GDM1 (cell line): Measurements from ENCODE around the gene MT4.

Experiments
- DNase-seq: peaks from one replicate; lab custom pipeline; 2025; lab: John Stamatoyannopoulos, UW

MT4 gene

DNA sequence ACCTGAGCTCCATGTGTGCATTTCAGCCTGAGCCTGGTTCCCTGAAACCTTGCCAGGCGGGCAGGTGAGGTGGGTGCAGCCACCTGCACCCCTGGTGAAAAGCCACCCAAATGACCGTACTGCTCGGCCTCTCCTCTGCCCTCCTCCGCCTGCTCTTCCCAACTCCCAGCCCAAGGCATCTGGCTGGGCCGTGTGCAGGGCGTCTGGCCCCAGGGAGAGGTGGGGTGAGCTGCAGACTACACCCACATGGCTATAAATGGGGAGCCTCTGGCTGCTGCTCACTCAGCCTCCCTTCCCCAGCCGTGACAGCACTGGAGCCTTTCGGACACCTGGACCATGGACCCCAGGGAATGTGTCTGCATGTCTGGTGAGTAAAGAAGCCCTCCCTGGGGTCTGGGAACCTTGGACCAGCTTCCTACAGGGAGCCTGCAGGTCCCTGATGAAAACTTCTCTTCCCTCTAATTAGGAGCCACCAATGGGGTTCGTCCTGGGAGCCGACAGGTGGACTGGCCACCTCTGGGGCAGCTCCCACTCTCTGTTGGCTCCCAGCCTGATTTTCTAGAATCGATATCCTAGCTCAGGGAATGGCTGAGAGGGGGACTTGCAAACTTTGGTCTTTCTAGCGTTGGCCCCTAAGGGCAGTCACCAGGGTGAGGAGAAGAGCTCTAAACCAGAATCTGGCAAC lies at the start of gene MT4:
Gene MT4 (plus strand): TSS at position 281 of the 685 bp plus-strand sequence. CDS start 56 bp downstream, at position 337.
- no peak for DNase-seq

DNA sequence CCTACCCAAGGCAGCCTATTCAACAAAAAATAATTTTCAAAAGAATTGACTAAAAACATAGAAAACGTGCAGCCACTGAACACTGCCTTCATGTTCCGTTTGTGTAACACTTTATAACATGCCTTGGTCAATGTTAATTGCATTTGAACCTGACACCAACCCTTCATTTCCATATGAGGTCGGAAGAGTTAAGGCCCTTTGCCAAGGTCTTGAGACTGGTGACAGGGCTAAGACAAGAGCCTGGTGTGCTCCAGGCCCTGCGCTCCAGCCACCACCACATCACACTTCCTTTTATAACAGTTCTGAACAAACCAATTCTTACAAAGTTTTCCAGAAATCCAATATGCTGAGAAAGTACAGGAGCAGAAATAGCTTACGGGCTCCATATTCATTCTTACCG lies 49.2 kb upstream of the MT4 start:
- DNase-seq: no peak

DNA sequence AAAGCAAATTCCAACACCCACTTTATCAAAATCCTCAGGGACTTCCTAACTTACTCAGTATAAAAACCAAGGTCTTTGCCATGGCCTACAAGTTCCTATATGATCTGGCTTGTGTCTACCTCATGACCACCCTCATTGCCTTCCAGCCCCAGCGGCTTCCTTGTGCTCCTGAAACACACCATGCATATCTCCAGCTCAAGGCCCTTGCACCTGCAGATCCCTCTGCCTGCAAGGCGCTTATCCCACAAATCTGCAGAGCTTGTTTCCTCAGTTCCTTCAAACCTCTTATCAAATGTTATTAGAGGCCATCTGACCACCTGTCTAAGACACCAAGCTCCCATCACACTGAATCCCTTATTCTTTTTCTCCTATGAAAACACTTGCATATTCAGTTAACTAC lies 47.7 kb upstream of the MT4 start:
- no peak for DNase-seq

DNA sequence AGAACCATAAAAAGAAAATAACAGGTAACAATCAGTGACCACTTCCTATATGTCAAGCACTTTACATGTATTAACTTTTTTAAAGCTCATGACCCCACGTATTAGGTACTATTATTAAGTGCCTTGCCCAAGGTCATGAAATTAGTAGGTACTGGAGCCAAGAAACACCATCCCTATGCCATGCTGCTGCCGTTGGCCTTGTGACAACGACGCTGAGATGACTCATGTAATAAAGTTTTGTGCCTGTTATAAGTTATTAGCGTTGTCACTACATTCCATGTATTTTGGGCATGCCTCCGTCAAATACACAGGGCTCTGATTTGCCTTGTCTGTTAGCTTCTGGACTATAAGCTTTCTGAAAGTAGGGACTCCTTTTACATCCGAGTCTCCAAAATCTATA lies 46.4 kb upstream of the MT4 start:
- no peak for DNase-seq

DNA sequence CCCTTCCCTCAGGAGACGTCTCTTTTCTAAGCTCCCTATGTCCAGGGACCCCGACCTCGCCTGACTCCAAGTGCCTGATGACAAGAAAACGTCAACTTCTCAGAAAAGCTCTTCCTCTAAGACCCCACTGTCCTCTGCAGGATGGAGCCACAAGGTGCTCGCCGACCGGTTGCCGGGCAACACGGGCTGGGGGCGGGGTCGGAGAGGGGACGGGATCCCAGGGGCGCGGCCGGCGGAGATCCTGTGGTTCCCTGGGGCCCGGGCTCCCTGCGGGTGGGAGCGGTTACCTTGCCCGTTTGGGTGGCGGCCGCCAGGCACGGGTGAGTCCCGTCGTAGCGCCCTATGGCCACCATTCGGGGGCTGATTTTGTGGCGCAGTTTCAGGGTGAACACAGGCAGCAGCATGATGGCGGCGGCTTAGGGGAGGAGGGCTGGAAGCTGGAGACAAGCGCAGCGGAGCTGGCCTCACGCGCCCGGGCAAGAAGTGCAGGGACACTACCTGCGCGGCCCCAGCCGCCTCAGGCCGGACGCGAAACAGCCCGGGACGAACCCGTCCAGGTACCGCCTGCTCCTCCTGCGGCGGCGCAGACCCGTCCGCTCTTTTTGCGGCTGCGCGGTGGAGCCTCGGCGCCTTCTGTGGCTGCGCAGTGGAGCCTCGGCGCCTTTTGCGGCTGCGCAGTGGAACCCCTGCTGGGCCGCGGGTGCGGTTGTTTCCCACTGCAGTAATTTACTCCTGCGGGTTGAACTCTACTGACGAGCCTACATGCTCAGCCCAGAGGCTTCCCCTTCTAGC lies 45.2 kb upstream of the MT4 start, which contains the start of gene BBS2:
Gene BBS2 (minus strand): TSS at position 566 of the 792 bp plus-strand sequence. CDS start 162 bp downstream, at position 404.
- DNase-seq: peak; percentile 64

DNA sequence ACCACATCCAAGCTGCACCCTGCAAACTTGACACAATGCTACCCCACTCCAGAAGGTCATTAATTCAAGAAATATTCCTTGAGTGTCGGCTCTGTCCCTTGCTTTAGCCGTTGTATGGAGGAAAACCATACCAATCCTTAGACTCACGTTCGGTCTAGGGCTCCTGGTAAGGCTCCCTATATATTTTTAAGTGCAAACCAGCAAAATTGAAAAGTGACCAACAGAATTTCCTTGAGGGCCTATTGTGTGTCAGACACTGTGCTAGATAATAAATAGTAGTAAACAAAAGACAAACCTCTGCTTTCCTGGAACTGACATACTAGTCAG lies 44.7 kb upstream of the MT4 start:
- no peak for DNase-seq

DNA sequence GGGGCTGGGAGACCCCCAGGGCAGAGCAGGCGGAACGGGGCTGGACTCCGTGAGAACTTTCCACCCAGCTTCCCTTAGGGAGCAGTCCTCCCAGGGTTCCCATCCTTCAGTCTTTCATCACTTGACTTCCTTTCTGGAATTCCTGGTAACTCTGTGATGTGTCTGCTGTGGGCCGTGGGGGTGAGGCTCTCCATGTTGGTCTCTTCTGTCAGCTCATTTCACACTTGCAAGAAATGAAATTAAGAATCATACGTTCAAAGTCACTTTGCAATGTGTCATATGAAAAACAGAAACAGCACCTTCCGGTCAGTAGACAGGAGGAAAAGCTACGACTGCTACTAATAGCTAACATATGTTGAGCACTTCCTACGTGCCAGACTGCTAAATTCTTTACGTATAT lies 39.6 kb upstream of the MT4 start:
- no peak for DNase-seq

DNA sequence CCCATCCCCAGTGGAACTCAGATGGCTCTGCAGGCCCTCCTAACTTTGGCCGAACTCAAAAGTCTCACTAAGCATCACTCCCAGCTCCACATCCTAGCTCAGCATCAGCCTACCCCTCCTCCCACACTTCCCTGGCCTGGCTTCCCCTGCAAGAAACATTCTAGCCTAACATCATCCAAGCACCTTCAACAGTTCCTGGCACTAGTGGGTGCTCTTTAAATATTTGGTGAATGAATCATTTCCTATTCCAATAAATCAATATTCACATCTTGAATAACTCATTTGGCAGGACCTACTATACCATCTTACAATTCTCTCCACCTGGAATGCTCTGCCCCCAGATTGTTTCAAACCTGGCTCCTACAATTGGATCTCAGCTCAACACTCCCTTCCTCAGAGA lies 34.0 kb upstream of the MT4 start:
- DNase-seq: no peak

DNA sequence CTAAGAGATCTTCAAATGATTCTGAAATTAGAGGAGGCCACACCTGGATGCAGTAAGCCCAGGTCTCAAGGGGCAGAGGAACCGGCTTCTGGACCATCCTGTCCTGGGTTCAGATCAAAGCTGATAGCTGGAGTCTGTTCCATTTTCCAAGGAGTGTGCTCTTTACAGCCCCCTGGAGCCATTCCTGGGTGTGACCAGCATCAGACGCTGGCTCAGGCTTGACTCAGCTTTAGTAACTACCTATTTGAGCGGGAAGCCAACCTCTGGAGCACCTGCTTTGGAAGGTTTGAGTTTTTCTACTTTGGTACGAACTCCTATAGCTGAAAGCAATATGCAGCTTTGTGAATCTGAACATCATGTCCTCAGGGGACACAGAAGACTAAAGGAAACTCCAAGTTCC lies 32.2 kb upstream of the MT4 start:
- DNase-seq: no peak

DNA sequence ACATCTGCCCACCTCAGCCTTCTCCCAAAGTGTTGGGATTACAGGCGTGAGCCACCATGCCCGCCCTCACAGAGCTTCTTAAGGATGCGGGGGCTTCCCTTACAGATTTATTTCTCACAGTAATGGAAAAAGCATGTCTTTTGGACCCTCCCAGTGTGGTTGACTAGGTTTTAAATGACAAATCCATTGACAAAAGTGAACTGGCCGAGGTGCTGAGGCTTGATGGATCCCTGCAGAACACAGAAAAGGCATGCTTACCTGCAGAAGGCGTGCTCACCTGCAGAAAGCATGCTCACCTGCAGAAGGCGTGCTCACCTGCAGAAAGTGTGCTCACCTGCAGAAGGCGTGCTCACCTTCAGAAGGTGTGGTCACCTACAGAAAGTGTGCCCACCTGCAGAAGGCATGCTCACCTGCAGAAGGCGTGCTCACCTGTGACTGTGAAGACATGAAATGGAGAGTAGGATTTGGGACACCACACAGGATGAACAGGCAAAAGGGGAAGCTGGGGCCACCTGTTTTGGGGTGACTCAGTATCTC lies 30.0 kb upstream of the MT4 start:
- no peak for DNase-seq

DNA sequence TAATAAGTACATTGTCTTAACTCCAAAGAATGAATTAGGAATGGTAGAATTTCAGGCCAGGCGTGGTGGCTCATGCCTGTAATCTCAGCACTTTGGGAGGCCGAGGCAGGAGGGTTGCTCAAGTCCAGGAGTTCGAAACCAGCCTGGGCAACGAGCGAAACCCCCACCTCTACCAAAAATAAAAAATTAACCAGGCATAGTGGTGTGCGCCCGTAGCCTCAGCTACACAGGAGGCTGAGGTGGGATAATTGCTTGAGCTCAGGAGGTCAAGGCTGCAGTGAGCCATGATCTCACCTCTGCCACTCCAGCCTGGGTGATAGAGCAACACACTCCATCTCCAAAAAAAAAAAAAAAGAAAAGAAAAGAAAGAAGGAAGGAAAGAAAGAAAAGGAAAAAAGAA lies 26.5 kb upstream of the MT4 start:
- DNase-seq: no peak

DNA sequence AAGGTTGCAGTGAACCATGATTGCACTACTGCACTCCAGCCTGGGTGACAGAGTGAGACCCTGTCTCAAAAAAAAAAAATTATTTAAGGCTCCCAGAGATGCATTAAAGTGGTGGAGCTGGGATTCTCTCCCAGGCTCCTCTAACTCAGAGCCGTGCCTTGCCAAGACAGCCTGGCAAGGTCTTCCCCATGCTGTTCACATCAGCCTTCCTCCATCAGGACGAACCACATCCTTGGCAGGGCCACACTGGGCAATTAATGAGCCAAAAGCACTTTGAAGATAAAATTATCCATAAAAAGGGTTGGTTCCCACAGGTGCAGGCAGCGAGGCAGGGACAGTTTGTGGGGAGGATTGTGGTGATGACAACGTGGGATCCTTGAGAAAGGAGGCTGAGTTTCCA lies 25.2 kb upstream of the MT4 start:
- DNase-seq: no peak

DNA sequence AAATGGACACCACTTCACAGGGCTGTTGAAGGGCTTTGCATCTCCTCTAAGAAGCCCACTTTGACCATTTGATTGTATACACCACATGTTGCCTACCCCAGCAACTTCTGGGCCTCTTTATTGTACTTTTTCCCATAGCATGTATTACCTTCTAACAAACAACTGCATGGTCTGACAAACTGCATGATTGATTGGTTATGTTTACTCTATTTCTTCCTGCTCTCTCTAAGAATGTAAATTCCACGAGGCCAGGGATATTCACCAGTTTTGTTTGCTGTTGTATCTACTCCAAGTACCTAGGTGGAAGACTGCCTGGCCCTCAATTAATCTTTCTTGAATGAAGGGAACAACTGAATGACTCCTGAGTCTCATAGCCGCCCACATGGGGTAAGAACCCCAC lies 22.8 kb upstream of the MT4 start:
- DNase-seq: no peak

DNA sequence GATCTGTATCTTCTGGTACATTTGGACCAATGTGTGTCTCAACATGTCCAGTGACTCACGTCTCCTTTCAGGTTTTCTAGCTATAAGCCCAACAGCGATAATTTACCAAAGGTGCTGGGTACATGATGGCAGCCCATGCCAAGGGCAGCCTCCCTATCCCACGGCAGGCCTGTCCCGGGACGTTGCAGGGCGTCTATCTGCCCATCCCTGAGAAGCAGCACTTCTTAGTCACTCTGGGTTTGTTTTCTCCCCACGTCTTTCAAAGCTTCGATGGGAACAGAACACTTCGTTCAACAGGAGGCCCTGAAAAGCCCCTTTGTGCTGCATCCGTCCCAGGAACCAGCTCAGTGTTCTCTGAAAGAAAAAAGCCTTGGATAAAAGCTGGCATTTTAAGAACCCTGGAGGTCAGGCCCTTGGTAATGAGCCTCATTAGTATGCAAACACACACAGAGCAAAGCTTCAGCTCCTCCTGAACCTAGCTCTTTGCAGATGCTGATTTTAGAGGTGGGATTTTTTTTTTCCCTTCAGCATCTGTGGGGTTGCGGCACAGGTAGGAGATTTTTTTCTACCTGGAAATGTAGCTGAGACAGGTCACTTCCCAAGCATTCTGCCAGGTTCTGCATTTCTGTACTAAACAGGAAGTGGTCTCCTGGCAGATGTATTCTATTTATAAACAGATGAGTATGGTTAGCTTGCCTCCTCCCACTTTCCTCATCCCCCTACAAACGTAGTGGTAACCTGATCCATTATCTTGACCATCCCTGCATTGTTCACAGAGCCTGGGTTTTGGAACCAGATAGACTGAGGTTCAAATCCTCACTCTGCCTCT lies 17.5 kb upstream of the MT4 start:
- DNase-seq: no peak

DNA sequence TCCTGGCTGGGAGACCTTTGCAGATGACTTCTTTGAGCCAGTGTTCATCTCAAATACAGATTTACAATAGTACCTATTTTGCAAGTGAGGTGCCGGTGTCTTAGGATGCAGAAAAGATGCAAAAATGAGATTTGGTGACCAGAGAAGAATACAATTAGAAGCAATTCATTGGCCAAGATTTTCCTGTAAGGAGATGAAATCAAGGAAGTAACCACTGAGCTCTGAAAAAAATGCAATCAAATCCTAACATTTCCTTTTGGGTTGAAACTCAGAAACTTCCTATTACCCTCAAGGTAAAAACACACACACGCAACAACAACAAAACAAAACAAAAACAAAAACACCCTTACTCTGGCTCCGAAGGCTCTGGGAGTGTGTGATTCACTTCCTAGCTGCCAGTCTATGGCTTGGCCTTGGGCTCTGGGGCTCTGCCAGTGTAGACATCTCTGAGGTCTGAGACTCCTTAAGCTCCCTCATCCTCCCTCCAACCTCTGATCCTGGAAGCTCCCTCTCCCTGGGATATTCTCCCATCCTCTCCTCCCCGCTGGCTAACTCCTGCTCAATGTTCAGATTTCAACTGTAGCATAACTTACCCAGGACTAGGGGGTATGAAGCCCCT lies 16.8 kb upstream of the MT4 start:
- no peak for DNase-seq

DNA sequence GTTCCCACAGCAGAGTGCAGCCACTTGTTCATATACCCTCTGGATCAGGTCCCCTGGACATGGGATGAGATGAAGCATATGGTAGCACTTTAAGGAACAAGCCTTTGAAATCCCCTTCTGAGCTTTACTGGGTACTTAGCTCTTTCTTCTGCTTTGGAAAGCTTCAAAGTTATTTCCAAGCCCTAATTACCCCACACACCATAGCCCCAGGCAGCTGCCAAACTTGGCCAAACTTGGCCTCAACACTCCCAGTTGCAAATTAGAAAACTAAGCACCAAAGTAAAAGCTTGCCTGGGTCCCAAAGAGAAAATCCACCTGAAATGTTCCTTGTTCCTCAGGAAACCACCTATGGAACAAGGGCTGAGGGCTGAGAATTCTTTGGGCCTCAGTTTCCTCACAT lies 15.7 kb upstream of the MT4 start:
- no peak for DNase-seq

DNA sequence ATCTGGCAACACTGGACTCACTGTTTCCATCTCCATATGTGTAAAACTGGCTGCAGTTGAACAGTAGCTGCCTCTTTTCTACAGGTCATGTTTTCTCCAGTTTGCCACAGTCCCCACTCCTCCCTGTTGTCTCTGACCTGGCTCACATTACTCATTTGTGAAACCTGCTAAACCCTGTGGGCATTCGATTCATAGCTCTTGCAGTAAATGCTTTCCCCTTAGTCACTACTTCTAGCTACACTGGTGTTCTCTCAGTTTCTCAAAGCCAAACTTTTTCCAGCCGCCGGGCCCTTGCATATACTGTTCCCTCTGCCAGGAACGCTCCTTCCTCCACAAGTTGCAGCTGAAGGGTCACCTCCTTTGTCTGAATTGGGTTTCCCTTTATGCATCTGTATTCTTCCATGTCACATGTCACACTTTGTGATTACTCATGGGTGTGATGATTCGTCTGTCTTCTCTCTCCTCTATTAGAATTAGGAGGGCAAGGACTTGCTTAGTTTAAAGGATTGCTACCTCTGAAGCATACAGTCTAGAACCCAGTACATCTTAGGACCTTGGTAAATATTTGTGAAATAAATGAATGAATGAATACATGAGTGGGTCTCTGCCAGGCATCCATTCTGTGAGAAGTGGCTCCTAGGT lies 15.0 kb upstream of the MT4 start:
- no peak for DNase-seq

DNA sequence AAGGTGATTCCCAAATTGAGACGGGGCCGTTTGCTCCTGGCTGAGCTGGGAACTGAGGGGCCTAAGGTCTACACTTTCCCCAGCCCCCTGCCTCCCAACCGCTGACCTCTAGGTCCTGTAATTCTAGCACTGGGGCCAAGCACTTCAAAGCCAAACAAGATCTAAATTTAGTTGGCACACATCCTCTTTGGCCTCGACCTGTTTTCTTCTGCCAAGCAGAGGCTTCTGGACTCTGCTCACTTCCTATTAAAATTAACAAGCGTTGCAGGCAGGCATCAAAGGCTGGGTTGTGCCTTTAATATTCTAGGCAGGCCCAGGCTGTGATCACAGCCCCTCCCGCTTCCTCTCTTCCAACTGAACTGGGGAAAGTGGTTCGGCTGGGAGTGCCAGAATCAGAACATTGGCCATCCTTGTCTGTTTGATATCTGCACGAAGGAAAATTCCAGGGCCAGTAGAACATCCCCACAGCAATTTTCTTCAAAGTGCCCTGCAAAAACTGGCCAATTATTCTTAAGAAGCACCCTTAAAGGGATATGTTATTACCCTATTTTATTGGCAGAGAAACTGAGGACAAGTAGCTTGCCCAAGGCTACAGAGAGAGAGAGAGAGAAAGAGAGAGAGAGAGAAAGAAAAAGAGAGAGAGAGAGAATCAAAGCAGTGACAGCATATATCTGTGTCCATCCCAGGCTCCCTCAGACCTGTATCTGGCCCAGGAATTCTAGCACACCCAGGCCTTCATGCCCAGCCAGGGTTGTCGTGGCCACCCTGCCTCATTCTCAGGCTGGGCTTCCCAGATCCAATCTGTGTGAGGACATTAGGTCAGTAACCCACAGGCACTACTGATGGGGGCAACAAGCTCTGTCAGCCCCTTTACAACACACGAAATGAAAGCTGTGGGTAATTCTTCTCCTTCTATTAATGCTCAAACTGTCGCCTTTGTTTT lies 12.8 kb upstream of the MT4 start:
- no peak for DNase-seq

DNA sequence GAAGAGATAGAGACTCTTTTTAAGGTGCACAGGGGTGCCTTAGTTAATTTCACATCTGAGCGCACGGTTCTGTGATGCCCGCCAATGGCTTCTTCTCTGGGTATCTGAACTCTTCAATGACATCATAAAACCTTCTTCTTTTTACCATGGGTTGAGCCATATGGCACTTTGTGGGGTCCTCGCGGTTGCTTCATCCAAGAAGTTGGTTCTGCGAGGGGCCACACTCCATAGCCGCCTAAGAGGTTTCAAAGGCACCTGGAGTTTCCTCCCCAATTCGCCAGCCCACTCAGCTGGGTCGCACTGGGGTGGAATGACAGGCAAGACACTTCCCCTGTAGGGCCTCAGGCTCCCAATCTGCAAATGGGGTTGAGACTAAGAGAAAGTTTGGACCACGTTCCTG lies 10.4 kb upstream of the MT4 start:
- DNase-seq: no peak

DNA sequence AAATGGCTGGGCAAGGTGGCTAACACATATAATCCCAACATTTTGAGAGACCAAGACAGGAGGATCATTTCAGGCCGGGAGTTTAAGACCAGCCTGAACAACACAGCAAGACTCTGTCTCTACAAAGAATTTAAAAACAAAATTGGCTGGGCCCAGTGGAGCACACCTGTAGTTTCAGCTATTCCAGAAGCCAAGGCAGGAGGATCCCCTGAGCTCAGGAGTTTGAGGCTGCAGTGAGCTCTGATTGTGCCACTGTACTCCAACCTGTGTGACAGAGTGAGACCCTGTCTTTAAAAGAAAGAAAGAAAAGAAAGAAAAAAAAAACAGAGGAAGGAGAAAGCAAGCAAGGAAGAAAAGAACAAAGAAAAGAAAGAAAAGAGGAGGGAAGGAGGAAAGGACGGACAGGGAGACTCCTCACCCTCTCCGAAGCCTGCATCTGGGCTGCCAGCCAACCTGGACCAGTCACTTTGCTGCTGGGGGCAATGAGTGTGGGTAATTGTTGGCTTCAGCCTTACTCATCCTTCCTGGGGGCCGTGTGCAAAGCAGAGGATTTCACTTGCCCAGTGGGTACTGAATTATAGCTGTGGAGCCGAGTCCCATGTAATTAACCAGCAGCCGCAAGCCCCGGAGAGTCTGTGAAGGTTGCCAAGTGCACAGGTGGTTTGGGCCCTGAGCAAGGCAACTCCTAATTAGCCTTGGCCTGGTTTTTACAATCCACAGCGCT lies 6.7 kb upstream of the MT4 start:
- no peak for DNase-seq
